GM18907 (cell line): ENCODE measurements around the gene PKLR.
"Not testable (repeated sequence)": the region's sequence is repeated elsewhere in the genome, so short reads cannot be mapped to it uniquely, and the experiment has no call there.

Source experiments
- ATAC-seq: cut with Tn5 transposase; IDR thresholded peaks from one replicate; pipeline ENCODE4 v1.9.1; 2021; ENCODE audit warnings: mild to moderate bottlenecking, moderate library complexity; ENCODE audit not compliant: unreplicated experiment

The PKLR gene

DNA sequence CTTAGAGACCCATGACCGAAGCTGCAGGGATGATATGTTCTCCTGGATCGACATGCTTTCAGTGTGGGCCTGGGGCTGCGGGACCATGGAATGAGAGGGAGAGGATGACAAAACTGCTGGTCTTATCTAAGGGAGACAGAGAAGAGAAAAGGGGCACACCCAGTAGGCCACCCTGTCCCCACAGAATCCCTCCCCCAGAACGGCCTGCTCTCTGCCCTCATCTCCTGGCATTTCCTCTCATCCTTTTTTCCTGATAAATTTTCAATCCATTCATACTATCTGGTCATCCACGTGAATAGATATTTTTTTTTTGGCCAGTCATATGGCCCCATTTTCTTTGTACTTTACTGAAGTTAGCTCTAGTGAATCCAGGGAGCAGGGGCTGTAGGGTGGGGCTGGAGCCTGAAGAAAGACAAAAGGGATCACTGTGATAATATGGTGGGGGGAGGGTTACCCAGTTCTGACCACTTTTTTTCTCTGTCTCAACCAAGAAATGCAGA is at the start of gene PKLR:
Gene PKLR, minus strand, starts transcription at position 97 of the 500 bp plus-strand sequence. Its CDS starts 43 bp downstream, at position 54.
- ATAC-seq, result no peak

DNA sequence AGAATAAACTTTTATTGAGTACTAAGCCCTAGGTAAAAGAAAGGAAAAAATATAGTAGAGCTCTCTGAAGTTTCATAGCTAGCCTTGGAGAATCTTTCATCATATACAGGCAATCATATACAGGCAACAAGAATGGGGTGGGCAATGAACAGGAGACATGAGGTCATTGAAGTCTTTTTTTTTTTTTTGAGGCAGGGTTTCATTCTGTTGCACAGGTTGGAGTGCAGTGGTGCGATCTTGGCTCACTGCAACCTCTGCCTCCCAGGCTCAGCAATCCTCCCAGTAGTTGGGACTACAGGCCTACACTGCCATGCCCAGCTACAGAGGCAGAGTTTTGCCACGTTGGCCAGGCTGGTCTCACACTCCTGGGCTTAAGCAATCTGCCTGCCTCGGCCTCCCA is 41.6 kb upstream of the PKLR start:
- no peak for ATAC-seq

DNA sequence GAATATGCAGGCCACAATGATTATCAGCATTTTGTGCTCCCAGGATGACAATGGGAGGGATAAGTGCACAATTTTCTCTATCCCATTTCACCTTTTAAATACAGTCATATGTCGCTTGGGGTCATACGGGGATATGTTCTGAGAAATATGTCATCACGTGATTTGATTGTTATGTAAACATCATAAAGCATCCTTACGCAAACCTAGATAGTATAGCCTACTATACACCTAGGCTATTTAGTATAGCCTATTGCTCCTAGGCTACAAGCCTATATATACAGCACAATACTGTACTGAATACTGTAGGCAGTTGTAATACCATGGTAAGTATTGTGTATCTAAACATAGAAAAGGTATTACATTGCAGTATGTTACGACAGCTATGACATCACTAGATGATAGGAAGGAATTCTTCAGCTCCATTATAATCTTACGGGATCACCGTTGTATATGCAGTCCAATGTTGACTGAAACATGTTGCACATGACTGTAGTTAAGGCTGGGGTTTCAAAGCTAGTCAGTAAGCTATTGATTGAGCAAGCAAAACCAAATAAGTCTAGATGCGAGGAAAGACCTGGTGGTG is 38.4 kb upstream of the PKLR start:
- no peak for ATAC-seq

DNA sequence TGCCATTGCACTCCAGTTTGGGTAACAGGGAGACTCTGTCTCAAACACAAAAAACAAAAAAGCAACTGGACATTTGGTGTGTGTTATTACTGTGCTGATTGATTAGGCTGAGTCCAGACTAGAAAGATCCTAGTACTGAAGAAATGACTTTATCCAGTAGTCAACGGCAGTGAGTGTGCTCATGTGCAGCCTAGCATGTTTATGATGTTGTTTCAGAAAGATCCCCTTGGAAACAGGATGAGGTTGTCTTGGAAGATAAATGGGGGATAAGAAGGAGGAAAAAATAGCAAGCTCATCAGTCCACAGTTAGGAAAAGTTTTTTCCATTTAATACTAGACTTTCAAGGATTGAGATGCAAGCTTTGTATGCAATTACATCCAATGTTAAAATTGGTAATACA is 33.7 kb upstream of the PKLR start:
- no peak for ATAC-seq

DNA sequence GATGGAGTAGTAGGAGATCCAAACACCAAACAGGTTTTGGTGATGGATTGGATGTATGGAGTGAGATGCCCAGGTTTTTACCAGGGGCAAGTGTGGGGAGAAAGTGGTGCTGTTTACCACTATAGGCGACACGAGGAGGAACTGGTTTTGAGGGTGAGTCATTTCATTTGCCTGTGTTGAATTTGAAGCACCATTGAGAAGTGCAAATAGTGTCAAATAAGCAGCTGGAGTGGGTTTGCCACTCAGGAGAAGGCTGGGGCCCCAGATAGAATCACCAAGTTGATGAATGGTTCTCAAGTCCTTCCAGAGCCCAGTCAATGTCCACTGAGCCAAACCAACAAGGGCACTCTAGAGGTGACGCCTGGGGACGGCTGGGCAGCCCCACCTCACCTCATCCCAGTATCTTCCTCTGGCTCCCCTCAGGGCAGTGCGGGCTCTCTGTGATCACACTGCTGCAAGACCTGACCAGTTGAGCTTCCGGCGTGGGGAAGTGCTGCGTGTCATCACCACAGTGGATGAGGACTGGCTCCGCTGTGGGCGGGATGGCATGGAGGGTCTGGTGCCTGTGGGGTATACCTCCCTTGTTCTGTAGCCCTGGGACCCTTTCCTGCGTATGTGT is 28.9 kb upstream of the PKLR start:
- ATAC-seq, result no peak

DNA sequence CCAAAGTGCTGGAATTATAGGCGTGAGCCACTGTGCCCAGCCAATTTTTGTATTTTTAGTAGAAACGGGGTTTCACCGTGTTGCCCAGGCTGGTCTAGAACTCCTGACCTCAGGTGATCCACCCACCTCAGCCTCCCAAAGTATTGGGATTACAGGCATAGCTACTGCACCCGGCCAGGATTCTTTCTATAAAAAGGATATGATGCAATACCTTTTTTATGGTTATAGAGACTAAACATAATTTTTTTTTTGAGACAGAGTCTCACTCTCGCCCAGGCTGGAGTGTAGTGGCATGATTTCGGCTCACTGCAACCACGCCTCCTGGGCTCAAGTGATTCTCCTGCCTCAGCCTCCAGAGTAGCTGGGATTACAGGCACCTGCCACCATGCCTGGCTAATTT is 27.6 kb upstream of the PKLR start:
- ATAC-seq, result not testable (repeated sequence)

DNA sequence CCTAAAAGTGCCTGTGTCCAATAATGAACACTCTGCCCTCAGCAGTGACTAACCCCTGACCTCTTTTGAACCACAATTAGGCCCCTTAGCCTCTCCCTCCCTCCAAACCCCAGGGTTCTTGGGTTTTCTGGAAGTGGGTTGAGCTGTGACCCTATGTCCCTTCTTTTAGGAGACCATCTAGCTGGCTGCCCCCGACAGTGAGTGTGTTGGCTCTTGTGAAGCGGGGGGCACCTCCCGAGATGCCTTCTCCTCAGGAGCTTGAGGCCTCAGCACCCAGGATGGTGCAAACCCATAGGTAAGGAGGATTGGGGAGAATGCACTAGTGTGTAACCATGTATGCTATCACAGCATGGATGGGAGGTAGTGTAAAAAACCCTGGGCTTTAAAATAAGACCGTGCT is 26.7 kb upstream of the PKLR start:
- no peak for ATAC-seq

DNA sequence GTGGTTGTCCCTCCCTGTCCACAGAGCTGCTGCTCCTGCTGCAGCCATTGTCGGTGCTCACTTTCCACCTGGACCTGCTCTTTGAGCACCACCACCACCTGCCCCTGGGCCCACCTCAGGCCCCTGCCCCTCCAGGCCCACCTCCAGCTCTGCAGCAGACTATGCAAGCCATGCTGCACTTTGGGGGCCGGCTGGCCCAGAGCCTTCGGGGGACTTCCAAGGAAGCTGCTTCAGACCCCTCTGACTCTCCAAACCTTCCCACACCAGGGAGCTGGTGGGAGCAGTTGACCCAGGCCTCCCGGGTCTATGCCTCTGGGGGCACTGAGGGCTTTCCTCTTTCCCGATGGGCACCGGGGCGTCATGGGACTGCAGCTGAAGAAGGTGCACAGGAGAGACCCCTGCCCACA is 25.4 kb upstream of the PKLR start:
- ATAC-seq, result no peak

DNA sequence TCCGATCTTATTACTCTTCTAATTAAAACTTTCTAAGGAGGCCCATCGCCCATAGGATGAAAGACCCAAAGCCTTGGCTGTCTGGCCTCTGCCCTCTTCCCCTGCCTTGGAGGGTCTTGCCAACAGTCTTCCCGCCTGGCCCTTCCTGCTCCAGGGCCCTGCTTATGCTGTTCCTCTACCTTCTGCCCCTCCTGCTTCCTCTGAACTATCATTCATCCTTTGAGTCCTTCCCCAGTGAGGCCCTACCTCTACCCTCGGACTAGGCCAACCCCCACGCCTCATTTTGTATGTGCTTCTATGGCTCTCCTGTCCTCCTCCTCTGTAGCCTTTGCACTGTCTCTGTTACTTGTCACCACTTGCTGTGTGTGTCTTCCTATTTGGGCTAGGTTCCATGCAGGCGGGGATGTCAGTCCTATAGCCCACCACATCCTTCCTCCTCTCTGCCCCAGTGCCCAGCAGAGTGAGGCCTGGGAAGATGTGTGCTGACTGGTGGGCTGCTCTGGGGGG is 24.8 kb upstream of the PKLR start:
- no peak for ATAC-seq

DNA sequence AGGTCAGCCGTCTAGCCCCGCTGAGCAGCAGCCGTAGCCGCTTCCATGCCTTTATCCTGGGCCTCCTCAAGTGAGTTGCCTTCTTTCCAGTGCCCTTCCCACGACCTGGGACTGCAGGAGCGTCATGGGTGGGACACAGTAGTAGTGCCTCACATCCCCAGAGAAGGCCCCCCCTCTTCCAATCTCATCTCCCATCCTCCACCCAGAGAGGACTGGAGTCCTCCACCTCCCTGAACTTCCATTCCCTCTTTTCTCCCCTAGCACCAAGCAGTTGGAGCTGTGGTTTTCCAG is 24.3 kb upstream of the PKLR start:
- ATAC-seq, result no peak

DNA sequence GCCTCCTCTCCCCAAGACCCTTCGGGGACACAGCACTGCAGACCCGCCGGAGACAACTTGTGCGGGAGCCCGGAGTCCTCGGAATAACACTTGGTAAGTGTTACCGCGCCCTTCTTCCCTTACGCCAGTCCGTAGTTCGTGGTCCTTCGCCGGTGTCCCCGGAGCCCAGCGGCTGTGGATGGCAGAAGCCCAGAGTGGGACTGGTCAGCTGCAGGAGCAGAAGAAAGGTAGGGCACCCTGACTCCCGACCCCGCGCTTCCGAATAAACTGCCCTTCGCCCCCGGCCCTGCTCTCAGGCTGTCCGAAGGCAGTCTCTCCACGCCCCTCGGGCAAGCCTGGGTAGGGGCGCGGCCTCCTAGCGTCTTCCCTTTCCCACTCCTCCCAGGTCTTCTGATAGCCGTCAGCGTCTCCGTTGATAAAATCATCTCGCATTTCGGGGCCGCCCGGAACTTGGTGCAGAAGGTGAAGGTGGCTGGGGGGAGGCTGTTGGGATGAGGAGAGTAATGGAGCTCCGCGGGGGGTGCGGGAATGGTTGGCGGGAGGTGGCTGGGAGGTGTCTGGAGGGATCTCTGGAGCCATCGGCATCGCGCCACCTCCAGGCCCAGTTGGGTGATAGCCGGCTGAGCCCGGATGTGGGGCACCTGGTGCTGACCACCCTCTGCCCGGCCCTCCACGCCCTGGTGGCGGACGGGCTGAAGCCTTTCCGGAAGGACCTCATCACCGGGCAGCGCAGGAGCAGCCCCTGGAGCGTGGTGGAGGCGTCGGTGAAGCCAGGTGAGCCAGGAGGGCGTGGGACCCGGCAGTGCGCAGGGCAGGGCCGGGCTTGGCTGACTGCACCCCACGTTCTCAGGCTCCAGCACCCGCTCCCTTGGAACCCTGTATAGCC is 23.7 kb upstream of the PKLR start:
- ATAC-seq, result no peak

DNA sequence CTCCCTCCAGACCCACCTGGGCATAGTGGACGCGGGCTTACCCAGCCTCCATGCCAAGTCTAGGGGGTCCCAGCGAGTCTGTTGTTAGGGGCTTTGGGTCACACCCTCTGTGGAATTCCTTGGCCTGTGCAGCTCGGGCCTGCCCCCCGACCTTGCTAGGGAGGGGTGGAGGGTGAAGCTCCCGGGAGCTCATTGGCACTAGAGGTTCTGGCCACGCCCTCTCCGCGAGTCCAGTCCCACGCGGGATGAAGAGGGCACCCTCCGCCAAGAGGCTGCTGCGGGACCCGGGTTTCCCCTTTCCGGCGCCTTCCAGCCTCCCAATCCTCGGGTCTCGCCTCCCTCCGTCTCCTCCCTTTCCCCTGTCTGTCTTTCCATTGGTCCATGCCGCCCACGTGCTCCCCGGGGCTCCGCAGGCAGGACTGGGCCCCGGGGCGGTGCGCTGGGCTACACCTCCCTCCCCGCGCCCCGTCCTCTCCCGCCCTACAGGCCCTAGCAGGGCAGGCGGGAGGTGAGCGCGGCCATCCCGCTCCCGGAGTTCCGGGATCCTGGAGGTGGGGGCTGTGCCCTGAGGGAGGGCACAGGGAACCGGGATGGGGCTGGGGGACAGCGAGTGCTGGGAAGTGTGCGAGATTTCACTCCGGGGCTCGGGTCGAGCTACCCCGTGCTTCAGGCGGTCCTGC is 22.9 kb upstream of the PKLR start:
- ATAC-seq, result peak; percentile 57

DNA sequence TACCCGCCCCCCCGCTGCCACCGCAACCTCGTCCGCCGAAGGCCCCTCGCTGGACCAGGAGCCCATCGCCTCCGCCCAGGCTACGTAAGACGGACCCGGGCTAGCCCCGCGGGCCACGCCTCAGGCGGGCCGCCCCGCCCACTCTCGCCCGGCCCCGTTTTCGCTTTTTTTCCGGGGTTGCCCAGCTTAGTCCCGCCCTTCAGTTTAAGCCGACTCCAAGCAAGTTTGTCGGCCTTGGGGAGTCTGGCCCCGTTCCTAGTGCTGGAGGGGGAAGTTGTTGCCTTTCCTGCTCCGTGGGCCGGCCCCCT is 22.4 kb upstream of the PKLR start:
- ATAC-seq, result peak; percentile 35

DNA sequence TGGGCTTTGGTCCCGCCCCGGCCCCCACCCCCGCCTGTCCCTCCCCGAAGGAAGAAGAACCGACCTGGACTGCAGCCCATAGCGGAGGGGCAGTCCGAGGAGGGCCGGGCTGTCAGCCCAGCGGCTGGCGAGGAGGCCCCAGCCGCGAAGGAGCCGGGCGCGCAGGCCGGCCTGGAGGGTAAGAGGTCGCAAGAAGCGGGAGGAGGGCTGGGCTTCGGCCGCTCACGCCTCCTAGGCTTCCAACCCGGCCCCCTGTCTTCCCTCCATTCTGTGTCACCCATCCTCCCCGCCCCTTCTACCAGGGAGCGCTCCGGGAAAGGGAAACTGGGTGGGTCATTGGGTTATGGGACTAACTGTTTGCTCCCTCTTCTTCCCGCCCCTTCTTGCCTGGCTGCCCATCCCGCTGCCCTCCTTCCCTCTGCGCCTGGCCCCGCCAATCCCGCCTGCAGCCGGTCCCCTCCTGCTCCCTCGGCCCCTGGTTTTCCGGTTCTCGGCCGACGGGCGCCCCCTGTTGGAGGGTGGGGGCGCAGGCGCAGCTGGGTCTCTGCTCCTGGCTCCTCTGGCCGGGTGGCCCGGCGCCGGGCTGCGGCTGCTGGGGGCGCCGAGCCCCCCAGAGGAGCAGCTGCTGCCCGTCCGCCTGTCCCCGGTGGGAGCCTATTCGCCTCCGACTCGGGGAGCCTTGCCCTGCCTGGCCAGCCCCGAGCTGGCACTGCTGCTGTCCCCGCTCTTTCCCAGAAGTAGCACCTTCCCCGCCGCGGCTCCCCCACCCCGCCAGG is 21.9 kb upstream of the PKLR start:
- peak; percentile 51 for ATAC-seq

DNA sequence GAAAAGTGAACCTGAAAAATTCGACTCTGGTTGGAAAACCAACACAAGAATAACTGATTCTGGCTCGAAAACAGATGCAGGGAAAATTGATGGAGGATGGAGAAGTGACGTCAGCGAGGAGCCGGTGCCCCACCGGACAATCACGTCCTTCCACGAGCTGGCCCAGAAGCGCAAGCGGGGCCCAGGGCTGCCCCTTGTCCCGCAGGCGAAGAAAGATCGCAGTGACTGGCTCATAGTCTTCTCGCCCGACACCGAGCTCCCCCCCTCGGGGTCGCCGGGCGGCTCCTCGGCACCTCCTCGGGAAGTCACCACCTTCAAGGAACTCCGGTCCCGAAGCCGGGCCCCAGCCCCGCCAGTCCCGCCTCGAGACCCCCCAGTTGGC is 21.3 kb upstream of the PKLR start:
- ATAC-seq, result no peak

DNA sequence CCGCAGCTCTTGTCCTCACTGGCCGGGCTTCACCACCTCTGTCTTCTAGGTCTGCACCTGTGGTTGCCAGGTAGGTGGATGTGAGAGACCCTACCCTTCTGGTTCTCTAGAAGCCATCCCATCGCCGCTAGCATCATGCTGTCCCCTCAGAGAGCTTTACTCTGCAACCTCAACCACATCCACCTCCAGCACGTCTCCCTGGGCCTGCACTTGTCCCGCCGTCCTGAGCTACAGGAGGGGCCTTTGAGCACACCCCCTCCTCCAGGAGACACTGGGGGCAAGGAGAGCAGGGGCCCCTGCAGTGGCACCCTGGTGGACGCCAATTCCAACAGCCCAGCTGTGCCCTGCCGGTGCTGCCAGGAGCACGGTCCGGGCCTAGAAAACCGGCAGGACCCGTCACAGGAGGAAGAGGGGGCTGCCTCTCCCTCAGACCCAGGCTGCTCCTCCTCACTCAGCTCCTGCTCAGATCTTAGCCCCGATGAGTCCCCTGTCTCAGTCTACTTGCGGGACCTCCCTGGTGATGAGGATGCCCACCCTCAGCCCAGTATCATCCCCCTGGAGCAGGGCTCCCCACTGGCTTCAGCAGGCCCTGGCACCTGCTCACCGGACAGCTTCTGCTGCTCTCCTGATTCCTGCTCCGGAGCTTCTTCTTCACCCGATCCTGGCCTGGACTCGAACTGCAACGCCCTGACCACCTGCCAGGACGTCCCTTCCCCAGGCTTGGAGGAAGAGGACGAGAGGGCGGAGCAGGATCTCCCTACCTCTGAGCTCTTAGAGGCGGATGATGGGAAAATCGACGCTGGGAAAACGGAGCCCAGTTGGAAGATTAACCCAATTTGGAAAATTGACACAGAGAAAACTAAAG is 20.6 kb upstream of the PKLR start:
- ATAC-seq, result no peak

DNA sequence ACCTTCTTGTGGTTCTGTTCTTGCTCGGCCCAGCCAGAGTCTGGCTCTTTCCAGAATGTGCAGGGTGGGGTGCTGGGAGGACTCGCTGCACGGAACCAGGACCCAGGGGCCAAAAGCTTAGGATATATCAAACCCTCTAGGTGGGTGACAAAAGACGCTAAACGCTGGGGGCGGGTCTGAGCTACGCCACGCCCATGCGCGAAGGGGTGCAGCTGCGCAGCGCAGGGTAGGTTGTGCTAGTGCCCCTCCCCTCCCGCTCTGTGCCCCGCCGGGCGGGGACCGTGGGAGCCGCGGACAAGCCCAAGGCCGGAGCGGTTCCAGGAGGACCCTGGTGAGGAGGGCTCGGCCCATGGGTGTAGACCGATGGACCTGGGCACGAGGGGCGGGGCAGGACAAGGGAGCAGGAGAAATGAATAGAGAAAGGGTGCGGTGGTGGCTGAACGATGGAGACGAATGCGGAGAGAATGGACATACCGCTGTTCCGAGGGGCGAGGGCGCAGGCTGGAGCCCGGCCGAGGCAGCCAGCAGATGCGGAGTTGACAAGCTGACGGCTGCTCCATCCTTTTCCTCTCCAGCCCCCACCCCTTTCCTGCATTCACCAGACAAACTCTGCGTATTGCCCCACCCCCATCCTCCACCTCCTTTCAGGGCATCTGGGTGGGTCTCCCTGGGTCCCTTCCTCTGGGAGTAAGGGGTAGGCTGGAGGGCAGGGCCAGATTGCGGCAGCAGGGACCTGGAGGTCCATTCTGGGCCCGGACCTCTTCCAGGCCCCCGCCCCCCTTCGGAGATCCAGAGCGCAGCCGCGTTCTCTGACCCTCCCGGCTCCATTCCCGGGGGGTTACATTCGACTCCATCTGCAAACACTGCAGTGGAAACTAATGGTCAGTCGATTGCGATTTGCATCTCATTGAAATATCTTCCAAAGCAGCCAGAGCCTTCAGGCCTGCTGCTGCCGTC is 19.7 kb upstream of the PKLR start, which contains the start of gene RUSC1:
Gene RUSC1, plus strand, starts transcription at position 234 of the 957 bp plus-strand sequence. CDS start 880 bp downstream, outside the sequence.
- ATAC-seq, result peak; percentile 28

DNA sequence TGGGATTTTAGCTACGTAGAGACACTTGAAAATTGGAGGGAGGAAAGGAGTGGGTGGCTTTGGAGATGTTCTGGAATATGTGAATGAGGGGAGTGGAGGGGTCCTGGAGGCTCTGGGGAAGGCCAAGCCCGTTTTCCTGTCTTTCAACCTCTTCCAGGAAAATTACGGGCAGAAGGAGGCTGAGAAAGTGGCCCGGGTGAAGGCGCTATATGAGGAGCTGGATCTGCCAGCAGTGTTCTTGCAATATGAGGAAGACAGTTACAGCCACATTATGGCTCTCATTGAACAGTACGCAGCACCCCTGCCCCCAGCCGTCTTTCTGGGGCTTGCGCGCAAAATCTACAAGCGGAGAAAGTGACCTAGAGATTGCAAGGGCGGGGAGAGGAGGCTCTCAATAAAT is 19.0 kb upstream of the PKLR start:
- no peak for ATAC-seq

DNA sequence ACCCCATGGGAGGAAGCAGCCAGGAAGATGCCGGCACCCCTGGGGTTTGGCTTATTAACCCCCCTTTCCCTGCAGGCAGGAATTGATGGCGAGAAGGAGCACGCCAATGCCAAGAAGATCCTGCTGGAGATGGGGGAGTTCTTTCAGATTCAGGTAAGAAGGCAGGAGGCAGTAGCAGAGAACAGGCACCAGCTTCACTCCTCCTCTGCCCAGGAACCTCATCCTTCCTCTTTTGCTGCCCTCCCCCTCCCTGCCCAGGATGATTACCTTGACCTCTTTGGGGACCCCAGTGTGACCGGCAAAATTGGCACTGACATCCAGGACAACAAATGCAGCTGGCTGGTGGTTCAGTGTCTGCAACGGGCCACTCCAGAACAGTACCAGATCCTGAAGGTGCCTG is 18.3 kb upstream of the PKLR start:
- no peak for ATAC-seq
